OCI-LY3 (cell line): ENCODE measurements around the gene CSTPP1.

Source experiments
- H2AFZ ChIP-seq: fragments of 200-600, 300-600 bp; shearing (Covaris generic); 2 replicates; pipeline ENCODE4 v1.6.0; 2014; ENCODE audit warnings: antibody characterized with exemption, low read depth, low read length
- H3K27ac ChIP-seq: fragments of 200-600, 300-600 bp; sonication (generic); 2 replicates; pipeline ENCODE4 v1.5.1; 2014; ENCODE audit warnings: mild to moderate bottlenecking, low read length, moderate library complexity, mixed read lengths
- H3K27me3 ChIP-seq: fragments of 200-600, 300-600 bp; sonication (generic); 2 replicates; pipeline ENCODE4 v1.6.1; 2014; ENCODE audit warnings: low read depth, low read length, mixed read lengths
- H3K36me3 ChIP-seq: fragments of 200-600, 300-600 bp; sonication (generic); replicated peaks from 2 replicates; pipeline ENCODE3; 2014; ENCODE audit warnings: low read depth, low read length, mixed read lengths
- H3K4me1 ChIP-seq: fragments of 300-600, 200-600 bp; sonication (generic); 2 replicates; pipeline ENCODE4 v1.6.1; 2014; ENCODE audit warnings: low read length, mixed read lengths
- H3K4me2 ChIP-seq: fragments of 200-600, 300-600 bp; sonication (generic); 2 replicates; pipeline ENCODE4 v1.6.1; 2014; ENCODE audit warnings: low read length, mixed read lengths
- H3K4me3 ChIP-seq: fragments of 300-600, 200-600 bp; sonication (generic); 2 replicates; pipeline ENCODE4 v1.5.1; 2014; ENCODE audit warnings: antibody characterized with exemption, mild to moderate bottlenecking, low read length, moderate library complexity
- H3K79me2 ChIP-seq: fragments of 300-600, 200-600 bp; shearing (Covaris generic); 2 replicates; pipeline ENCODE4 v1.6.1; 2014; ENCODE audit warnings: mild to moderate bottlenecking, low read length, mixed read lengths
- H3K9ac ChIP-seq: fragments of 300-600, 200-600 bp; shearing (Covaris generic); 2 replicates; pipeline ENCODE4 v1.6.0; 2014; ENCODE audit warnings: mild to moderate bottlenecking, low read length, moderate library complexity
- H3K9me3 ChIP-seq: fragments of 200-600, 300-600 bp; shearing (Covaris generic); 2 replicates; pipeline ENCODE4 v1.6.1; 2014; ENCODE audit warnings: low read length, mixed read lengths; ENCODE audit not compliant: insufficient read depth
- H4K20me1 ChIP-seq: fragments of 200-600, 300-600 bp; sonication (generic); 2 replicates; pipeline ENCODE4 v1.6.1; 2016; ENCODE audit warnings: low read length, mixed read lengths; ENCODE audit not compliant: insufficient read depth
- EZH2phosphoT487 ChIP-seq: fragments of 200-600 bp; shearing (Covaris generic); IDR thresholded peaks from 2 replicates; pipeline ENCODE4 v1.6.1; 2018; ENCODE audit warnings: antibody characterized with exemption, mixed run types, low read depth
- TF ChIP-seq, protein P1 (sequence below): fragments of 200-600, 300-600 bp; sonication (generic); IDR thresholded peaks from 2 replicates; pipeline ENCODE4 v1.5.1; 2014; ENCODE audit warnings: antibody characterized with exemption, low read length, low read depth

Gene CSTPP1

DNA sequence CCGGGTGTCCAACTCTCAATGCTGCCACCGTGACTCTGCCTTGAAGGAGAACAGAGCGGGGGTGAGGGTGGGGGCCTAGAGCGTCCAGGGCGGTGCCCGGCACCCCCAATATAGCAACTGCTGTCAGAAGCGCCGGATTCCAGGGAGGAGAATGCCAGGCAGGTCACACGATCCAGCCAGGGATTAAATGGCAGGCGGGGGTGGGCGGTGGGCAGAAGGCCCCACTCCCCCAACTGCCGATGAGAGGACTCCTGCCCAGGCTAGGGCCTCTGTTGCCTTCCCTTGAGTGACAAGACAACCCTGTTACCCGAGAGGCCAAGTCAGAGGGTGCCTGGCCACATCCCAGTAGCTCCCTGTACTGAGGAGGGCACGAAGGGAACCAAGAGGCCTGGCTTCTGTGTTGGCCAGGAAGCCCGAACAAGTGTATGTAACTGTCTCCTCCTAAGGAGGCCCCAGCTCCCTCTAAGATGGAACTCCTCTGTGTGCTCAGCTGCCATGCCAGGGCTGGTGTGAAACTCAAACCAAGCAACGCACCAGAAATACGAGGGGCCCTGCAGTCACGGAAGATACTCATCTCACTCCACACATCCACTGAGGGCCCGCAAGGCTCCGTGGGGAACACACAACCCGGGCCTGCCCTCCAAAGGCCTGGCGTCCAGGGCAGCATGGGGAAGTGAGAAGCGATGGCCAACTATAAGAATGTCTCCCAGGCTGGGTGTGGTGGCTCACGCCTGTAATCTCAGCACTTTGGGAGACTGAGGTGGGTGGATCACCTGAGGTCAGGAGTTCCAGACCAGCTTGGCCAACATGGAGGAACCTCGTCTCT lies 246.7 kb downstream of the CSTPP1 start:
- Histone ChIP-seq H3K9ac (no peak overlapping the region), H3K27ac (no peak overlapping the region)

DNA sequence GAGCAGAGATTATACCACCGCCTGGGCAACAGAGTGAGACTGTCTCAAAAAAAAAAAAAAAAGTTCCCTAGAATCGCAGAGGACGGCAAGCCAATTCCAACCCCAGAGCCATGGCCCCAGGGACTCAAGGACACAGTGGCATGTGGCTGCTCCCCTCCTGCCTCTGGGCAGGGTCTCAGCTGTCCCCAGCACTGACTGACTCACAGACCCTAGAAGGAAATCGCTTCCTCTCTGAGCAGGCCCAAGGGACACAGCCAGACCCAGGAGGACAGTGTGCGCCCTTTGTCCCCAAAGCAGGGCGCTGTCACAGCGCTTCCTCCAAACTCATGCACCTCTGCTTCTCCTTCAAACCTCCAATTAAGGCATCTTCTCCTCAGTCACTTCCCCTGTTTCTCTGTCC lies 247.4 kb downstream of the CSTPP1 start:
- Histone ChIP-seq H4K20me1 (no peaks in the 10 kb centered on the region), H3K27me3 (no peaks in the 10 kb centered on the region), H3K36me3 (no peaks in the 10 kb centered on the region), H2AFZ (no peak overlapping the region), H3K27ac (no peak overlapping the region), H3K4me2 (no peak overlapping the region), H3K4me3 (no peak overlapping the region), H3K4me1 (no peaks in the 10 kb centered on the region), H3K79me2 (no peaks in the 10 kb centered on the region), H3K9me3 (no peaks in the 10 kb centered on the region), H3K9ac (no peak overlapping the region)
- no peak for TF ChIP-seq EZH2phosphoT487
- TF ChIP-seq, protein P1, sequence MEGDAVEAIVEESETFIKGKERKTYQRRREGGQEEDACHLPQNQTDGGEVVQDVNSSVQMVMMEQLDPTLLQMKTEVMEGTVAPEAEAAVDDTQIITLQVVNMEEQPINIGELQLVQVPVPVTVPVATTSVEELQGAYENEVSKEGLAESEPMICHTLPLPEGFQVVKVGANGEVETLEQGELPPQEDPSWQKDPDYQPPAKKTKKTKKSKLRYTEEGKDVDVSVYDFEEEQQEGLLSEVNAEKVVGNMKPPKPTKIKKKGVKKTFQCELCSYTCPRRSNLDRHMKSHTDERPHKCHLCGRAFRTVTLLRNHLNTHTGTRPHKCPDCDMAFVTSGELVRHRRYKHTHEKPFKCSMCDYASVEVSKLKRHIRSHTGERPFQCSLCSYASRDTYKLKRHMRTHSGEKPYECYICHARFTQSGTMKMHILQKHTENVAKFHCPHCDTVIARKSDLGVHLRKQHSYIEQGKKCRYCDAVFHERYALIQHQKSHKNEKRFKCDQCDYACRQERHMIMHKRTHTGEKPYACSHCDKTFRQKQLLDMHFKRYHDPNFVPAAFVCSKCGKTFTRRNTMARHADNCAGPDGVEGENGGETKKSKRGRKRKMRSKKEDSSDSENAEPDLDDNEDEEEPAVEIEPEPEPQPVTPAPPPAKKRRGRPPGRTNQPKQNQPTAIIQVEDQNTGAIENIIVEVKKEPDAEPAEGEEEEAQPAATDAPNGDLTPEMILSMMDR = no peak

More for the DNA sequence above, 246.7 kb downstream of the CSTPP1 start:
- Histone ChIP-seq H3K79me2 (no peaks in the 10 kb centered on the region), H4K20me1 (no peaks in the 10 kb centered on the region), H3K4me3 (no peak overlapping the region), H3K9me3 (no peaks in the 10 kb centered on the region), H2AFZ (no peak overlapping the region), H3K4me2 (no peak overlapping the region), H3K36me3 (no peaks in the 10 kb centered on the region), H3K27me3 (no peaks in the 10 kb centered on the region), H3K4me1 (no peaks in the 10 kb centered on the region)
- TF ChIP-seq, protein P1 = no peak
- TF ChIP-seq EZH2phosphoT487 = no peak

DNA sequence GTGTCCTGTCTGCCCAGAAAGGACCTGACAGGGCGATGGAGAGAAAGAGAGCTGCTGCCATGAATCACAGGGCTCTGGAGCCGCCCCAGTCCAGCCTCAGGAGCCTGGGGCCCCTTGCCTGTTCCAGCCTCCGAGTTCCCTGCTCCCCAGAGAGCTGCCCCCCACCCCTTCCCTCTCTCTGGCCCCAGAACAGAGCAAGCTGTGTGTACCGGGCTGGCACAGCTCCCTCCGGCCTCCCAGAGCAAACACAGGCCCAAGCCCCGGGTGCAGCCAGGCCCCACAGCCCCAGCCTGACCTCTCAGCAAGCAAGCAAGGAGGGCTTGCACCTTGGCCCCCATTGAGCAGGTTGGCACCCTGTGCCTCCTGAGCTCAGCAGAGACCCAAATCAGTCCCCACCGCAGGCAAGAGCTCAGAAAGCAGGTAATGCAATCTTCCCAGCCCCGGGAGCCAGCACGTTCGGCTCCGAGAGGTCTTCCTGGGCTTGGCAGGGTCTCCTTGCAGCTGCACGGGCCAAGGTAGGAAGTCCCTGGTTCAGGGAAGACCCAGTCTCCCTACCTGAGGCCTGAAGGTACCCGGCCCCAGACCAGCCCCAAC lies 248.2 kb downstream of the CSTPP1 start:
- Histone ChIP-seq H3K27ac (no peak overlapping the region), H3K27me3 (no peaks in the 10 kb centered on the region), H3K9ac (no peak overlapping the region), H3K36me3 (no peaks in the 10 kb centered on the region), H2AFZ (no peak overlapping the region), H3K4me3 (no peak overlapping the region), H3K9me3 (no peaks in the 10 kb centered on the region), H4K20me1 (no peaks in the 10 kb centered on the region), H3K4me1 (no peaks in the 10 kb centered on the region), H3K79me2 (no peaks in the 10 kb centered on the region), H3K4me2 (no peak overlapping the region)
- TF ChIP-seq, protein P1 = no peak
- TF ChIP-seq EZH2phosphoT487 = no peak

DNA sequence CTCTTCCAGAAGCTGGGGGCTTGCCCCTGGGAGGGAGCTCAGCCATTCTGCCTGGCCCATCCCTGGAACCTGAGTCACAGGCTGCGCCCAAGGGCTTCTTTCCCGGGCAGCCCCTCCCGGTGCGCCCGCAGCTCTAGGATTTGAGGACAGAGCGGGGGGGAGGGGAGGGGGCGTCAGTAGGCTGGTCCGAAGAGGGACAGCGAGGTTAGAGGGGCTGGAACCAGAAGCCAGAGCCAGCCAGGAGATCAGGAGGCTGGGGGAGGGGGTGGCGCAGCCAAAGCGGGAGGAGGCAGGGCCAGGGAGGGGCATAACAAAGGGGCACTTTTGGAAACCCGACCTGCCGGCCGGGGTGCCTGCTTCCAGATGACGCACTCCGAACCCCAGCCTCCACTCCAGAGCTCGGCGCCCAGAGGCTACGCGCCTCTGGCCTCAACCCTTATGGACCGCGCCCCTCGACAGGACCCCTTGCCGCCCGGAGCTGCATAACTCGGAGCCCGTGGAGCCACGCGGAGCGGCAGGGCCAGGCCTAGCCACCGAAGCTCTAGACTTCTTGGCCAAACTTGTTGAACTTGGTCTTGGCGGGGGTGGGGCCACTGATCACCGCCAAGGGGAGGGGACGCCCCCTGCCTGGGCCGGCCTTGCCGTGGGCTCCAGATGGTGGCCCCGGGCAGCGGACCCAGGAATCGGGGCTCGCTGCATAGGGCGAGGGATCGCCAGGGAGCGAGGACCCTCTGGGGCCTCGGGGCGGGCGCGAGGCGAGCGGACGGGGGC lies 248.9 kb downstream of the CSTPP1 start:
- Histone ChIP-seq H3K4me2 (no peak overlapping the region), H3K79me2 (no peaks in the 10 kb centered on the region), H3K4me1 (no peaks in the 10 kb centered on the region), H3K36me3 (no peaks in the 10 kb centered on the region), H4K20me1 (no peaks in the 10 kb centered on the region), H3K9me3 (no peaks in the 10 kb centered on the region), H3K27me3 (no peaks in the 10 kb centered on the region), H3K27ac (no peak overlapping the region), H3K9ac (no peak overlapping the region), H3K4me3 (no peak overlapping the region), H2AFZ (no peak overlapping the region)
- TF ChIP-seq EZH2phosphoT487 = no peak
- TF ChIP-seq, protein P1 = no peak
